Ovary (tissue), 9 donors: ENCODE results near the gene GGACT. TPM values are rescaled to one million over a fixed set of nuclear protein-coding genes. Genes with fewer than 3 reads are reported as not detected.

ENCODE experiments used
- DNase-seq, 5 donors: peaks; one replicate each; pipeline ENCODE4 v3.0.0-alpha.2; 2019 to 2020
- H3K27ac ChIP-seq, 2 donors: fragments of 200-600 bp; one replicate each; pipeline versions ENCODE4 v1.5.1 to v1.8.0; 2019 to 2022
- H3K27me3 ChIP-seq: fragments of 200-600 bp; one replicate; pipeline ENCODE4 v1.8.0; 2022
- H3K36me3 ChIP-seq: fragments of 200-600 bp; sonication (generic); one replicate; pipeline ENCODE4 v1.5.1; 2019
- H3K4me1 ChIP-seq: one replicate; pipeline ENCODE4 v1.8.1; 2013; ENCODE audit warnings: mild to moderate bottlenecking, moderate library complexity; ENCODE audit not compliant: insufficient read depth
- H3K4me3 ChIP-seq: fragments of 200-600 bp; sonication (generic); one replicate; pipeline ENCODE4 v1.5.1; 2017
- H3K9me3 ChIP-seq, 2 donors: fragments of 200-600 bp in 1 of 2; sonication (generic) in 1 of 2; one replicate each; pipeline versions ENCODE4 v1.5.1 to v1.8.1; 2013 to 2019; ENCODE audit warnings: mild to moderate bottlenecking in 1 of 2, moderate library complexity in 1 of 2
- CTCF ChIP-seq, 3 donors: fragments of 450-650 bp in 2 of 3; fragments of 200-600 bp in 1 of 3; IDR thresholded peaks; one replicate each; pipeline versions ENCODE4 v1.5.1 to v1.8.0; 2016 to 2022; ENCODE audit warnings: antibody characterized with exemption in 3 of 3, mild to moderate bottlenecking in 1 of 3
- EP300 ChIP-seq: sonication (generic); formaldehyde crosslinking; IDR thresholded peaks from one replicate; pipeline ENCODE4 v1.6.1; 2017; ENCODE audit warnings: antibody characterized with exemption
- POLR2A ChIP-seq: fragments of 450-650 bp; IDR thresholded peaks from one replicate; pipeline ENCODE4 v1.6.1; 2017; ENCODE audit warnings: antibody characterized with exemption, mild to moderate bottlenecking, moderate library complexity
- WGBS, 3 donors: extraction: QIAGEN DNeasy Blood & Tissue Kit in 1 of 3; methylation state at CpG; one replicate each; pipeline versions ENCODE4 v1.1.5 to v1.1.7; 2013 to 2017; 5-methylcytosine and 5-hydroxymethylcytosine counted together
- intact Hi-C, 4 donors: fragments of 100-400 bp; cut with DNase I; formaldehyde crosslinking; loops; one replicate each; pipeline versions ENCODE4 v1.11.0 to v1.15.1; 2022 to 2023
- polyA plus RNA-seq, 2 donors: library from polyadenylated mRNA; stranded (reverse); fragments of 200-250 nt in 1 of 2; fragments of 350-450 nt in 1 of 2; fragmentation: Illumina TruSeq in 1 of 2; extraction: RNeasy Lipid Tissue Mini Kit (QIAGEN cat#74804) in 1 of 2; gene quantifications; one replicate each; pipeline ENCODE4 v1.2.3, GENCODE V29; 2013 to 2014
- total RNA-seq, 7 donors: library from RNA; depleted of rRNA in 2 of 7; stranded (reverse); fragments of >200 nt in 2 of 7; fragmentation: NEBNext Ultra II Directional in 3 of 7; extraction: Animal tissue kit (Norgen Biotek cat#: 25700) in 3 of 7; gene quantifications; one replicate each; pipeline versions ENCODE4 v1.1.0 to v1.2.4, GENCODE V29; 2016 to 2023
- donor health status: DM: no; HTN: no; CAD: no; lungs with moderate emphysema.
- donor health status: DM: no; HTN: no; CAD: no.
- donor health status: Bipolar disorder and iron deficiency.
- donor health status: DM: yes; HTN: yes; CAD: no.
- donor health status: DM: no; HTN: no; CAD: no.
- donor health status: DM: yes; HTN: yes; CAD: no.

The GGACT gene
- total and polyA plus RNA-seq, 9 donors, result 1.8 to 7.4 (median 2.7) TPM

- no peak for DNase-seq
- TF ChIP-seq POLR2A, result no peak
- TF ChIP-seq EP300, result no peak
- TF ChIP-seq CTCF (IDR thresholded peaks at IDR 0.05), result no peak
- no peaks in the 10 kb centered on the region for H3K9me3 ChIP-seq
- H3K27me3 ChIP-seq, result no peaks in the 10 kb centered on the region
- intact Hi-C loops, result no loop called here
- peaks cover 10% of the 10 kb centered on the region for H3K4me1 ChIP-seq
- H3K27ac ChIP-seq, result no peak overlapping the region
- 63 to 69% (median 64%) methylated on average over 8 of the region's 8 CpGs for WGBS, 3 donors
- no peaks in the 10 kb centered on the region for H3K36me3 ChIP-seq
- no peak overlapping the region for H3K4me3 ChIP-seq
Observed at GRCh38 chr13:100565286-100565685, 23.3 kb downstream of the GGACT start.

GRCh38 chr13:100564444-100565223 lies 24.0 kb downstream of the GGACT start:
- Histone ChIP-seq H3K36me3 (no peaks in the 10 kb centered on the region), H3K4me3 (no peak overlapping the region), H3K4me1 (peaks cover 10% of the 10 kb centered on the region), H3K27ac (no peak overlapping the region), H3K27me3 (no peaks in the 10 kb centered on the region), H3K9me3 (no peaks in the 10 kb centered on the region)
- 24 to 39% (median 28%) methylated on average over 13 of the region's 13 CpGs for WGBS, 3 donors
- DNase-seq, result peak in 2 of 5 donors; percentile 26 to 61
- intact Hi-C loops, result no loop called here
- no peak for TF ChIP-seq EP300
- TF ChIP-seq POLR2A, result no peak
- no peak for TF ChIP-seq CTCF (IDR thresholded peaks at IDR 0.05)

- no peaks in the 10 kb centered on the region for H3K36me3 ChIP-seq
- H3K9me3 ChIP-seq, result no peaks in the 10 kb centered on the region
- TF ChIP-seq CTCF (IDR thresholded peaks at IDR 0.05) (no peak), EP300 (no peak), POLR2A (no peak)
- H3K27me3 ChIP-seq, result no peaks in the 10 kb centered on the region
- WGBS, 3 donors, result 90 to 91% (median 90%) methylated on average over 7 of the region's 7 CpGs
- no peak overlapping the region for H3K27ac ChIP-seq
- DNase-seq, result no peak
- H3K4me1 ChIP-seq, result peaks cover 10% of the 10 kb centered on the region
- intact Hi-C loops, result no loop called here
- H3K4me3 ChIP-seq, result no peak overlapping the region
Observed at GRCh38 chr13:100563779-100564178, 24.8 kb downstream of the GGACT start.

- 63 to 69% (median 65%) methylated on average over 7 of the region's 7 CpGs for WGBS, 3 donors
- Histone ChIP-seq H3K4me1 (peaks cover 10% of the 10 kb centered on the region), H3K9me3 (no peaks in the 10 kb centered on the region), H3K27ac (no peak overlapping the region), H3K36me3 (no peaks in the 10 kb centered on the region), H3K4me3 (no peak overlapping the region), H3K27me3 (no peaks in the 10 kb centered on the region)
- DNase-seq, result no peak
- intact Hi-C loops, result no loop called here
- TF ChIP-seq CTCF (IDR thresholded peaks at IDR 0.05) (no peak), POLR2A (no peak), EP300 (no peak)
Observed at GRCh38 chr13:100561599-100562204, 26.9 kb downstream of the GGACT start.
